ENCODE measurements around the gene SLC1A6.

Gene SLC1A6

DNA sequence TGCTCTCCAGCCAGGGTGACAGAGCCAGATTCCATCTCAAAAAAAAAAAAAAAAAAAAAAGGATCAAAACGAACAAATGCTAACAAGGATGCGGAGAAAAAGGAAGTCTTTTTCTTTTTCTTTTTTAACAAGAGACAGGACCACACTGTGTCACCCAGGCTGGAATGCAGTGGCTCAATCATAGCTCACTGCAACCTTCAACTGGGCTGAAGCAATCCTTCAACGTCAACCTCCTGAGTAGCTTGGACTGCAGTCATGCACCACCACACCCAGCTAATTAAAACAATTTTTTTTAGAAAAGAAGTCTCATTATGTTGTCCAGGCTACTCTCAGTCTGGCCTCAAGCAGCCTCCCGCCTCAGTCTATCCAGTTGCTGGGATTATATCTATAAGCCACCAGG lies 73.0 kb downstream of the SLC1A6 start:
- H3K36me3 ChIP-seq (ENCODE audit: insufficient read depth, low read depth, low read length) = no peaks in the 10 kb centered on the region
- no peak overlapping the region for H3K4me3 ChIP-seq (ENCODE audit: low read length)
- H3K9ac ChIP-seq (ENCODE audit: low read depth, low read length) = no peak overlapping the region
- H3K27ac ChIP-seq (ENCODE audit: low read length) = no peak overlapping the region
- H3K4me1 ChIP-seq (ENCODE audit: insufficient read depth, low read length) = no peaks in the 10 kb centered on the region
- H3K9me3 ChIP-seq (ENCODE audit: insufficient read depth, low read depth, low read length) = no peaks in the 10 kb centered on the region
- H3K27me3 ChIP-seq (ENCODE audit: insufficient read depth, low read length) = no peaks in the 10 kb centered on the region

DNA sequence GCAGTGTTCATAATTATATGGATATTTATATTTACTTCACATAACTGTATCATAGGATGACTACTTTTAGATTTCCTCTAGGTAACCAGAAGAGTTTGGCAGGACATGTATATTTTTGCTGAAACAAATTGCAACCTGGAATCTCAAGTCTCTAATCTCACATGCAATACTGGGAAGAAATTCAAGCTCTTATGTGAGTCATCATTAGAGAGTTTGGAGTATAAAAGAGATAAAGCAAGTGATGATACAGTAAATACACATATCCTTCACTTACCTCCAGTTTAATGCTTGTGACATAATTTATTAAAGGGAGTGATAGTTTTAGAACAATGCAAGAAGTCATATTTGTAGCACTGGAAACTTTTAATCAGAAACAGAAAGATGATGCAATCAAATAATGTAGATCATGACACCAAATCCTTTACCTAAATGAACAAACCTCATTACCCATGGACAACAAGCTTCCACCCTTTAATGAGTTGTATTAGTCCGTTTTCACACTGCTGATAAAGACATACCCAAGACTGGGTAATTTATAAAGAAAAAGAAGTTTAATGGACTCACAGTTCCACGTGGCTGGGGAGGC lies 77.9 kb downstream of the SLC1A6 start:
- Histone ChIP-seq H3K9me3 (ENCODE audit: insufficient read depth, low read depth, low read length) (no peaks in the 10 kb centered on the region; the same call in 1 of the 2 replicates), H3K4me3 (ENCODE audit: low read length) (no peak overlapping the region), H3K9ac (ENCODE audit: low read depth, low read length) (no peak overlapping the region), H3K4me1 (ENCODE audit: insufficient read depth, low read length) (no peaks in the 10 kb centered on the region), H3K27me3 (ENCODE audit: insufficient read depth, low read length) (peaks cover 4% of the 10 kb centered on the region; the same call in 1 of the 2 replicates), H3K36me3 (ENCODE audit: insufficient read depth, low read depth, low read length) (no peaks in the 10 kb centered on the region), H3K27ac (ENCODE audit: low read length) (no peak overlapping the region)

Measured in iPS-20b (cell line).